ENCODE data around the gene BCL2L11.
A peak's percentile ranks its signal among the peaks of the same experiment; 100 is the strongest.

BCL2L11 gene

GRCh38 chr2:111123751-111124150 lies 3.0 kb downstream of the BCL2L11 start:
- TF ChIP-seq PAX5 (IDR thresholded peaks at IDR 0.05; ENCODE audit: insufficient read depth, low read length, severe bottlenecking), result no peak
- TF ChIP-seq TAF1 (IDR thresholded peaks at IDR 0.05; ENCODE audit: low read depth, low read length), result no peak
- no peak for TF ChIP-seq POU2F2 (IDR thresholded peaks at IDR 0.05; ENCODE audit: low read depth, low read length)
- no peak for TF ChIP-seq SPI1 (IDR thresholded peaks at IDR 0.05; ENCODE audit: low read depth, low read length)
- TF ChIP-seq POLR2AphosphoS5 (IDR thresholded peaks at IDR 0.05; ENCODE audit: low read depth, low read length), result no peak
- no peak for TF ChIP-seq POLR2A (IDR thresholded peaks at IDR 0.05; ENCODE audit: low read depth, low read length)
- no peak for DNase-seq (ENCODE audit: insufficient read length, low spot score)

GRCh38 chr2:111126581-111126980 lies 5.9 kb downstream of the BCL2L11 start:
- TF ChIP-seq SPI1 (IDR thresholded peaks at IDR 0.05; ENCODE audit: low read depth, low read length) (no peak), TAF1 (IDR thresholded peaks at IDR 0.05; ENCODE audit: low read depth, low read length) (no peak), POLR2A (IDR thresholded peaks at IDR 0.05; ENCODE audit: low read depth, low read length) (no peak), PAX5 (IDR thresholded peaks at IDR 0.05; ENCODE audit: insufficient read depth, low read length, severe bottlenecking) (no peak), POLR2AphosphoS5 (IDR thresholded peaks at IDR 0.05; ENCODE audit: low read depth, low read length) (no peak), POU2F2 (IDR thresholded peaks at IDR 0.05; ENCODE audit: low read depth, low read length) (no peak)
- no peak for DNase-seq (ENCODE audit: insufficient read length, low spot score)
- FAIRE-seq, result no peak

More at GRCh38 chr2:111123751-111124150, 3.0 kb downstream of the BCL2L11 start:
- no peak for FAIRE-seq

- DNase-seq (ENCODE audit: insufficient read length, low spot score) (no peak), FAIRE-seq (no peak)
- TF ChIP-seq SPI1 (IDR thresholded peaks at IDR 0.05; ENCODE audit: low read depth, low read length) (no peak), PAX5 (IDR thresholded peaks at IDR 0.05; ENCODE audit: insufficient read depth, low read length, severe bottlenecking) (no peak), POLR2AphosphoS5 (IDR thresholded peaks at IDR 0.05; ENCODE audit: low read depth, low read length) (no peak), POLR2A (IDR thresholded peaks at IDR 0.05; ENCODE audit: low read depth, low read length) (no peak), POU2F2 (IDR thresholded peaks at IDR 0.05; ENCODE audit: low read depth, low read length) (no peak), TAF1 (IDR thresholded peaks at IDR 0.05; ENCODE audit: low read depth, low read length) (no peak)
These were observed 6.6 kb downstream of the BCL2L11 start for GRCh38 chr2:111127351-111127750.

DNA sequence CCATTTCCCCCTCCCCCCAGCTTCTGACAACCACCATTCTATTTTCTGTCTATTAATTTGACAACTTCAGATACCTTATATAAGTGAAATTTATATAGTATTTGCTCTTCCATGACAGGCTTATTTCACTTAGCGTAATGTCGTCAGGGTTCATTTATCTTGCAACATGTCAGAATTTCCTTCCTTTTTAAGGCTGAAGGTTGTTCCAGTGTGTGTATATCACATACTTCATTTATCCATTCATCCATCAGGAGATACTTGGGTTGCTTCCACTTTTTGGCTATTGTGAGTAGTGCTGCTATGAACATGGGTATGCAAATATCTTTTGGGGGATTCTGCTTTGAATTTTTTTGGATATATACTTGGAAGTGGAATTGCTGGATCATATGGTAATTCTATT lies 7.4 kb downstream of the BCL2L11 start:
- FAIRE-seq, result no peak
- no peak for DNase-seq (ENCODE audit: insufficient read length, low spot score)
- no peak for TF ChIP-seq PAX5 (IDR thresholded peaks at IDR 0.05; ENCODE audit: insufficient read depth, low read length, severe bottlenecking)
- TF ChIP-seq TAF1 (IDR thresholded peaks at IDR 0.05; ENCODE audit: low read depth, low read length), result no peak
- TF ChIP-seq SPI1 (IDR thresholded peaks at IDR 0.05; ENCODE audit: low read depth, low read length), result no peak
- no peak for TF ChIP-seq POU2F2 (IDR thresholded peaks at IDR 0.05; ENCODE audit: low read depth, low read length)
- TF ChIP-seq POLR2A (IDR thresholded peaks at IDR 0.05; ENCODE audit: low read depth, low read length), result no peak
- TF ChIP-seq POLR2AphosphoS5 (IDR thresholded peaks at IDR 0.05; ENCODE audit: low read depth, low read length), result no peak

DNA sequence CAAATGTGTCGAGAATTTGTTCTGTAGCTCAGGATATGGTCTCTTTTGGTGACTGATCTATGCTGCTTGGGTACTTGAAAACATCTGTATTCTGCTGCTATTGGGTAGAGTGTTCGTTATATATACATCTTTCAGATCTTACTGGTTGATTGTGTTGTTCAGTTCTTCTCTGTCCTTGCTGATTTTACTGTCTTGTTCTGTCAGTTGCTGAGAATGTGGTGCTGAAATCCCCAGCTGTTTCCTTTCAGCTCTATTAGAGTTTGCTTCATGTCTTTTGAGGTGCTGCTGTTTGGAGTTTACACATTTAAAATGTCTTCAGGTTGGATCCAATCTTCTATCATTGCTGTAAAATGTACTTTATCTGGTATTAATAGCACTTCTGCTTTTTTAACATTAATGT lies 12.9 kb downstream of the BCL2L11 start:
- FAIRE-seq, result peak; percentile 28
- DNase-seq (ENCODE audit: insufficient read length, low spot score), result no peak
- TF ChIP-seq POLR2AphosphoS5 (IDR thresholded peaks at IDR 0.05; ENCODE audit: low read depth, low read length) (no peak), SPI1 (IDR thresholded peaks at IDR 0.05; ENCODE audit: low read depth, low read length) (no peak), TAF1 (IDR thresholded peaks at IDR 0.05; ENCODE audit: low read depth, low read length) (no peak), POLR2A (IDR thresholded peaks at IDR 0.05; ENCODE audit: low read depth, low read length) (no peak), POU2F2 (IDR thresholded peaks at IDR 0.05; ENCODE audit: low read depth, low read length) (no peak), PAX5 (IDR thresholded peaks at IDR 0.05; ENCODE audit: insufficient read depth, low read length, severe bottlenecking) (no peak)

DNA sequence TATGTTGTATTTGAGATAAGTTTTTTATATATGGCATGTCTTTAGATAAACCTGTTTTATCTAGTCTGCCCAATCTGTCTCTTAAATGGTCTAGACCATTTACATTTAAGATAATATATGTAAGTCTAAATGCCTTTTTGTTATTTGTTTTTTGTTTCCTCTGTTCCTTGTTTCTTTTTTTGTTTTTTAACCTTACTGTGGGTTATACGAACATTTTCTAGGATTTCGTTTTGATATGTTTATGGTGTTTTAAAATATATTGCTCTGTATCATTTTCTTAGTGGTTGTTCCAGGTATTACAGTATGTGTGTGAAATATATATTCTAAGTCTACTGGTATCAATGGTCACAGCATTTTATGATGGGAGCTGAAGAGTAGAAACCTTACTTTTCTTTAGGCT lies 13.3 kb downstream of the BCL2L11 start:
- FAIRE-seq (no peak), DNase-seq (ENCODE audit: insufficient read length, low spot score) (no peak)
- TF ChIP-seq TAF1 (IDR thresholded peaks at IDR 0.05; ENCODE audit: low read depth, low read length) (no peak), POLR2AphosphoS5 (IDR thresholded peaks at IDR 0.05; ENCODE audit: low read depth, low read length) (no peak)

DNA sequence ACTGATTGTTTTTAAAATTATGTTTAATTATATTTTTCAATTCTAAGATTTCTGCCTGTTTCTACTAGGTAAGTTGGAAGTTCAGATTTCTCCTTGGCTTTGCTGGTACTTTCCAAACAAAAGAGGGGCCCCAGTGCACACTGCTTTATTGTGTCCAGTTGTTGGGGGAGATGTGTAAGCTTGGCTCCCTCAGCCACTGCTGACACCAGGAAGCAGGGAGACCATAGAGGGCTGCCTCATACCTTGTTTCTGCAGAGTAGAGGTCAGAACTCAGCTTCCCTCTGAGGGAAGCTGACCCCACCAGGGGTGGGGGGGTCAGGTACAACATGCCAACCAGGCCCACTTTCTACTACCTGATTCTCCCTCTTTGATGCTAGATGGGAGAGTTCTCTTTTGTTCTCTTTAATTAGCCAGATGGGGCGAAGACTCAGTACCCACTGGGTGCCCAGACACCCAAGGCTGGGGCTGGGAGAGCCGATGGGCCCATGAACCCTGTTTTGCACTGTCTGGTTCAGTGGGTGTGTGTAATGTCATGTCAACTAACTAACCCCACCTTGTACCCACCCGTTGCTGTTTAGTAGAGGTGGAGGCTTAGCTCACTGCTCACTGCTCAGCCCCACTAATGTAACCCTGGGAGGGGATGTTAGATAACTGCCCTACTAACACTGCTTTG lies 14.7 kb downstream of the BCL2L11 start:
- FAIRE-seq, result no peak
- TF ChIP-seq POLR2AphosphoS5 (IDR thresholded peaks at IDR 0.05; ENCODE audit: low read depth, low read length) (no peak), POU2F2 (IDR thresholded peaks at IDR 0.05; ENCODE audit: low read depth, low read length) (no peak), SPI1 (IDR thresholded peaks at IDR 0.05; ENCODE audit: low read depth, low read length) (no peak), PAX5 (IDR thresholded peaks at IDR 0.05; ENCODE audit: insufficient read depth, low read length, severe bottlenecking) (no peak), TAF1 (IDR thresholded peaks at IDR 0.05; ENCODE audit: low read depth, low read length) (no peak), POLR2A (IDR thresholded peaks at IDR 0.05; ENCODE audit: low read depth, low read length) (no peak)
- no peak for DNase-seq (ENCODE audit: insufficient read length, low spot score)

DNA sequence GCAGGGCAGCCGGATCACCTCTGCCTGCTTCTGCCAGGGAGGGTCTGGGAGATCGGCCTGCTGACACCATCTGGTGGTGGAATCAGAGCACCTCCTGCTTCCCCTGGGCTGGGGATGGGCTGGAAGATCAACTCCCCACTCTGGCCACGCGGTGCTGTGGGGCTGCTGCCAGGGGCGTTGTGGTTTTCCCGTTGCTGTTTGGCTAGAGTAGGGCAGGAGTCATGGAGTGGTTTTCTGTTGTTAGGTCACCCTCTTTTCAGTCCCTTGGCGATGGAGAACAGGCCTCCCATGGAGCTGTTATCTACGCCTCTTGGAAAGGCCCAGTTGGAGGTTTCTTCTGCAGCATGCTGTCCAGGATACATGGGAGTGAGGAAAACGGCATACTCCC lies 15.2 kb downstream of the BCL2L11 start:
- FAIRE-seq, result no peak
- no peak for DNase-seq (ENCODE audit: insufficient read length, low spot score)
- no peak for TF ChIP-seq POLR2A (IDR thresholded peaks at IDR 0.05; ENCODE audit: low read depth, low read length)
- no peak for TF ChIP-seq SPI1 (IDR thresholded peaks at IDR 0.05; ENCODE audit: low read depth, low read length)
- TF ChIP-seq PAX5 (IDR thresholded peaks at IDR 0.05; ENCODE audit: insufficient read depth, low read length, severe bottlenecking), result no peak
- no peak for TF ChIP-seq POLR2AphosphoS5 (IDR thresholded peaks at IDR 0.05; ENCODE audit: low read depth, low read length)
- TF ChIP-seq TAF1 (IDR thresholded peaks at IDR 0.05; ENCODE audit: low read depth, low read length), result no peak
- no peak for TF ChIP-seq POU2F2 (IDR thresholded peaks at IDR 0.05; ENCODE audit: low read depth, low read length)

DNA sequence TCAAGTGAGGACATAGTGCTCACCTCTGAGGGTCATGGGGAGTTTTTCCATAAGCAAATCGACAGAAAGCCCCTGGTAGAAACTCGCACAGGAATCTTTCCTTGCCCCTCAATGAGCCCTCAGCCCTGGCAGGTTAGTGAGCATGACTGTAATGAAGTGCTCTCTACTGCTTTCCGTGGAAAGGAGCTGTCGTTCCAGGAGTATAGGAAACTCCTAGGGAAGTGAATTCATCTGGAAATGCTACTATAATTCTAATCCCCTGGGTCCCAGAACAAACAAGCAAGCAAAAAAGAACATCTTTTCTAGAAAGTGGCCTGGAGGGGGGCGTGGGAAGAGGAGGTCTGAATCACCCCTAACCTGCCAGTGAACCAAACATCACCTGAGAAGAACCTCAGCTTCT lies 18.1 kb downstream of the BCL2L11 start:
- TF ChIP-seq SPI1 (IDR thresholded peaks at IDR 0.05; ENCODE audit: low read depth, low read length) (no peak), TAF1 (IDR thresholded peaks at IDR 0.05; ENCODE audit: low read depth, low read length) (no peak), PAX5 (IDR thresholded peaks at IDR 0.05; ENCODE audit: insufficient read depth, low read length, severe bottlenecking) (no peak)
- FAIRE-seq (no peak), DNase-seq (ENCODE audit: insufficient read length, low spot score) (no peak)

GRCh38 chr2:111139637-111140317 lies 19.1 kb downstream of the BCL2L11 start:
- FAIRE-seq, result no peak
- DNase-seq (ENCODE audit: insufficient read length, low spot score), result no peak
- TF ChIP-seq SPI1 (IDR thresholded peaks at IDR 0.05; ENCODE audit: low read depth, low read length) (no peak), POU2F2 (IDR thresholded peaks at IDR 0.05; ENCODE audit: low read depth, low read length) (no peak), TAF1 (IDR thresholded peaks at IDR 0.05; ENCODE audit: low read depth, low read length) (no peak), POLR2AphosphoS5 (IDR thresholded peaks at IDR 0.05; ENCODE audit: low read depth, low read length) (no peak), PAX5 (IDR thresholded peaks at IDR 0.05; ENCODE audit: insufficient read depth, low read length, severe bottlenecking) (no peak), POLR2A (IDR thresholded peaks at IDR 0.05; ENCODE audit: low read depth, low read length) (no peak)

Data from GM12891 (cell line).